ENCODE results near the gene MARCHF10.

GRCh38 chr17:62718429-62718828, 89.7 kb downstream of the MARCHF10 start:
- TF ChIP-seq POLR2AphosphoS5 (IDR thresholded peaks at IDR 0.05; ENCODE audit: low read depth, low read length) (no peak), POLR2A (IDR thresholded peaks at IDR 0.05; ENCODE audit: low read depth, low read length) (no peak), SPI1 (IDR thresholded peaks at IDR 0.05; ENCODE audit: low read depth, low read length) (no peak), PAX5 (IDR thresholded peaks at IDR 0.05; ENCODE audit: insufficient read depth, low read length, severe bottlenecking) (no peak), TAF1 (IDR thresholded peaks at IDR 0.05; ENCODE audit: low read depth, low read length) (no peak)

Measured in GM12891 (cell line).